ENCODE measurements around the gene DNAH11.

DNA sequence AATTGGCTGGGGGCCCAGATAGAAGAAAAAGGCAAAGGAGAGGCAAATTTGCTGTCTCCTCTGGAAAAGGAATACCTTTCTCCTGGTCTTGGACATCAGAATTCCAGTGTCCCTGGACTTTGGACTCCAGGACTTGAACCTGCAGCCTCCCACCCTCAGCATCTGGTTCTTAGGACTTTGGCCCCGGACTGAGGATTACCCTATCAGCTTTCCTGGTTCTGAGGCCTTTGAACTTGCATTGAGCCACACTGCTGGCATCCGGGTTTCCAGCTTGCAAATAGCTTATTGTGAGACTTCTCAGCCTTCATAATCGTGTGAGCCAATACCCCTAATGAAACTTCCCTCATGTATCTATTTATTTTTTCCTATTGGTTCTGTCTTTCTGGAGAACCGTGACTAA, 68.3 kb downstream of the DNAH11 start:
- TF ChIP-seq, protein P1, sequence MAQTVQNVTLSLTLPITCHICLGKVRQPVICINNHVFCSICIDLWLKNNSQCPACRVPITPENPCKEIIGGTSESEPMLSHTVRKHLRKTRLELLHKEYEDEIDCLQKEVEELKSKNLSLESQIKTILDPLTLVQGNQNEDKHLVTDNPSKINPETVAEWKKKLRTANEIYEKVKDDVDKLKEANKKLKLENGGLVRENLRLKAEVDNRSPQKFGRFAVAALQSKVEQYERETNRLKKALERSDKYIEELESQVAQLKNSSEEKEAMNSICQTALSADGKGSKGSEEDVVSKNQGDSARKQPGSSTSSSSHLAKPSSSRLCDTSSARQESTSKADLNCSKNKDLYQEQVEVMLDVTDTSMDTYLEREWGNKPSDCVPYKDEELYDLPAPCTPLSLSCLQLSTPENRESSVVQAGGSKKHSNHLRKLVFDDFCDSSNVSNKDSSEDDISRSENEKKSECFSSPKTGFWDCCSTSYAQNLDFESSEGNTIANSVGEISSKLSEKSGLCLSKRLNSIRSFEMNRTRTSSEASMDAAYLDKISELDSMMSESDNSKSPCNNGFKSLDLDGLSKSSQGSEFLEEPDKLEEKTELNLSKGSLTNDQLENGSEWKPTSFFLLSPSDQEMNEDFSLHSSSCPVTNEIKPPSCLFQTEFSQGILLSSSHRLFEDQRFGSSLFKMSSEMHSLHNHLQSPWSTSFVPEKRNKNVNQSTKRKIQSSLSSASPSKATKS (CRISPR knock-in tag; IDR thresholded peaks at IDR 0.05): no peak
- TF ChIP-seq EP300 (IDR thresholded peaks at IDR 0.05; ENCODE audit: low read length) (no peak), ZNF174 (CRISPR knock-in tag; IDR thresholded peaks at IDR 0.05) (no peak), ZFX (CRISPR knock-in tag; IDR thresholded peaks at IDR 0.05) (no peak), FOXK2 (conservative IDR thresholded peaks at IDR 0.05 in 1 of 2, IDR thresholded peaks at IDR 0.05 in 1 of 2; ENCODE audit: low read depth in 2 of 2) (no peak), FOS (IDR thresholded peaks at IDR 0.05; ENCODE audit: extremely low read depth, insufficient read length) (no peak)
- TF ChIP-seq, protein P2, sequence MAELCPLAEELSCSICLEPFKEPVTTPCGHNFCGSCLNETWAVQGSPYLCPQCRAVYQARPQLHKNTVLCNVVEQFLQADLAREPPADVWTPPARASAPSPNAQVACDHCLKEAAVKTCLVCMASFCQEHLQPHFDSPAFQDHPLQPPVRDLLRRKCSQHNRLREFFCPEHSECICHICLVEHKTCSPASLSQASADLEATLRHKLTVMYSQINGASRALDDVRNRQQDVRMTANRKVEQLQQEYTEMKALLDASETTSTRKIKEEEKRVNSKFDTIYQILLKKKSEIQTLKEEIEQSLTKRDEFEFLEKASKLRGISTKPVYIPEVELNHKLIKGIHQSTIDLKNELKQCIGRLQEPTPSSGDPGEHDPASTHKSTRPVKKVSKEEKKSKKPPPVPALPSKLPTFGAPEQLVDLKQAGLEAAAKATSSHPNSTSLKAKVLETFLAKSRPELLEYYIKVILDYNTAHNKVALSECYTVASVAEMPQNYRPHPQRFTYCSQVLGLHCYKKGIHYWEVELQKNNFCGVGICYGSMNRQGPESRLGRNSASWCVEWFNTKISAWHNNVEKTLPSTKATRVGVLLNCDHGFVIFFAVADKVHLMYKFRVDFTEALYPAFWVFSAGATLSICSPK (IDR thresholded peaks at IDR 0.05; ENCODE audit: borderline replicate concordance): no peak
- TF ChIP-seq, protein P3, sequence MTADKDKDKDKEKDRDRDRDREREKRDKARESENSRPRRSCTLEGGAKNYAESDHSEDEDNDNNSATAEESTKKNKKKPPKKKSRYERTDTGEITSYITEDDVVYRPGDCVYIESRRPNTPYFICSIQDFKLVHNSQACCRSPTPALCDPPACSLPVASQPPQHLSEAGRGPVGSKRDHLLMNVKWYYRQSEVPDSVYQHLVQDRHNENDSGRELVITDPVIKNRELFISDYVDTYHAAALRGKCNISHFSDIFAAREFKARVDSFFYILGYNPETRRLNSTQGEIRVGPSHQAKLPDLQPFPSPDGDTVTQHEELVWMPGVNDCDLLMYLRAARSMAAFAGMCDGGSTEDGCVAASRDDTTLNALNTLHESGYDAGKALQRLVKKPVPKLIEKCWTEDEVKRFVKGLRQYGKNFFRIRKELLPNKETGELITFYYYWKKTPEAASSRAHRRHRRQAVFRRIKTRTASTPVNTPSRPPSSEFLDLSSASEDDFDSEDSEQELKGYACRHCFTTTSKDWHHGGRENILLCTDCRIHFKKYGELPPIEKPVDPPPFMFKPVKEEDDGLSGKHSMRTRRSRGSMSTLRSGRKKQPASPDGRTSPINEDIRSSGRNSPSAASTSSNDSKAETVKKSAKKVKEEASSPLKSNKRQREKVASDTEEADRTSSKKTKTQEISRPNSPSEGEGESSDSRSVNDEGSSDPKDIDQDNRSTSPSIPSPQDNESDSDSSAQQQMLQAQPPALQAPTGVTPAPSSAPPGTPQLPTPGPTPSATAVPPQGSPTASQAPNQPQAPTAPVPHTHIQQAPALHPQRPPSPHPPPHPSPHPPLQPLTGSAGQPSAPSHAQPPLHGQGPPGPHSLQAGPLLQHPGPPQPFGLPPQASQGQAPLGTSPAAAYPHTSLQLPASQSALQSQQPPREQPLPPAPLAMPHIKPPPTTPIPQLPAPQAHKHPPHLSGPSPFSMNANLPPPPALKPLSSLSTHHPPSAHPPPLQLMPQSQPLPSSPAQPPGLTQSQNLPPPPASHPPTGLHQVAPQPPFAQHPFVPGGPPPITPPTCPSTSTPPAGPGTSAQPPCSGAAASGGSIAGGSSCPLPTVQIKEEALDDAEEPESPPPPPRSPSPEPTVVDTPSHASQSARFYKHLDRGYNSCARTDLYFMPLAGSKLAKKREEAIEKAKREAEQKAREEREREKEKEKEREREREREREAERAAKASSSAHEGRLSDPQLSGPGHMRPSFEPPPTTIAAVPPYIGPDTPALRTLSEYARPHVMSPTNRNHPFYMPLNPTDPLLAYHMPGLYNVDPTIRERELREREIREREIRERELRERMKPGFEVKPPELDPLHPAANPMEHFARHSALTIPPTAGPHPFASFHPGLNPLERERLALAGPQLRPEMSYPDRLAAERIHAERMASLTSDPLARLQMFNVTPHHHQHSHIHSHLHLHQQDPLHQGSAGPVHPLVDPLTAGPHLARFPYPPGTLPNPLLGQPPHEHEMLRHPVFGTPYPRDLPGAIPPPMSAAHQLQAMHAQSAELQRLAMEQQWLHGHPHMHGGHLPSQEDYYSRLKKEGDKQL (CRISPR knock-in tag; IDR thresholded peaks at IDR 0.05; ENCODE audit: borderline replicate concordance): no peak
- TF ChIP-seq, protein P4, sequence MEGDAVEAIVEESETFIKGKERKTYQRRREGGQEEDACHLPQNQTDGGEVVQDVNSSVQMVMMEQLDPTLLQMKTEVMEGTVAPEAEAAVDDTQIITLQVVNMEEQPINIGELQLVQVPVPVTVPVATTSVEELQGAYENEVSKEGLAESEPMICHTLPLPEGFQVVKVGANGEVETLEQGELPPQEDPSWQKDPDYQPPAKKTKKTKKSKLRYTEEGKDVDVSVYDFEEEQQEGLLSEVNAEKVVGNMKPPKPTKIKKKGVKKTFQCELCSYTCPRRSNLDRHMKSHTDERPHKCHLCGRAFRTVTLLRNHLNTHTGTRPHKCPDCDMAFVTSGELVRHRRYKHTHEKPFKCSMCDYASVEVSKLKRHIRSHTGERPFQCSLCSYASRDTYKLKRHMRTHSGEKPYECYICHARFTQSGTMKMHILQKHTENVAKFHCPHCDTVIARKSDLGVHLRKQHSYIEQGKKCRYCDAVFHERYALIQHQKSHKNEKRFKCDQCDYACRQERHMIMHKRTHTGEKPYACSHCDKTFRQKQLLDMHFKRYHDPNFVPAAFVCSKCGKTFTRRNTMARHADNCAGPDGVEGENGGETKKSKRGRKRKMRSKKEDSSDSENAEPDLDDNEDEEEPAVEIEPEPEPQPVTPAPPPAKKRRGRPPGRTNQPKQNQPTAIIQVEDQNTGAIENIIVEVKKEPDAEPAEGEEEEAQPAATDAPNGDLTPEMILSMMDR (IDR thresholded peaks at IDR 0.05 in 2 of 3, conservative IDR thresholded peaks at IDR 0.05 in 1 of 3; ENCODE audit: insufficient read depth in 2 of 3, low read depth in 1 of 3, low read length in 3 of 3): no peak

Data from K562 (cell line).